HG03457 (cell line): ENCODE results near the gene FTH1.
"Not testable (repeated sequence)": the region's sequence is repeated elsewhere in the genome, so short reads cannot be mapped to it uniquely, and the experiment has no call there.

Experiments
- ATAC-seq: cut with Tn5 transposase; IDR thresholded peaks from one replicate; pipeline ENCODE4 v1.9.1; 2021; ENCODE audit warnings: moderate number of reproducible peaks; ENCODE audit not compliant: unreplicated experiment

The FTH1 gene

DNA sequence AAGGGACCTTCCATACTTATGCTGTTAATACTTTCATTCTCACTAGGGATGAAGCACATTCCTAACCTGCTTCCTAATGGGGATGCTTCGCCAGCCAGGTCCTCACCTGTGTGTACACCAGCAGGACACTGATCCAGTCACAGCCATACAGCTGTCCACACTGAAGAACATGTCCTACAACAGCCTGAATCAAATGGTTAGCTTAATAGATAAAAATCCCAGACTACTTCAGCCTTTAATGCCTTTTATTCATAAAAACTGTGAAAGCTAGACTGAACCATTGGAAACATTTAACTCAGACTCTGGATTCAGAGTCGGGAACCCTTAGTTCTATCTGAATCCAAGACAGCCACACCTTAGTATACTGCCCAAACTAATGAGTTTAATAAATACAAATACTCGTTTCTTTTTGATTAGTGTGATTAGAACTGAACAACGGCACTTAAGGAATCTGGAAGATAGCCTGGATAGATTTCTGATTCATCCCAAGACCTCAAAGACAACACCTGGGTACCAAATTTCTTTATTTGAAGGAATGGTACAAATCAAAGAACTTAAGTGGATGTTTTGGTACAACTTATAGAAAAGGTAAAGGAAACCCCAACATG, 3.3 kb downstream of the FTH1 start:
- no peak for ATAC-seq

DNA sequence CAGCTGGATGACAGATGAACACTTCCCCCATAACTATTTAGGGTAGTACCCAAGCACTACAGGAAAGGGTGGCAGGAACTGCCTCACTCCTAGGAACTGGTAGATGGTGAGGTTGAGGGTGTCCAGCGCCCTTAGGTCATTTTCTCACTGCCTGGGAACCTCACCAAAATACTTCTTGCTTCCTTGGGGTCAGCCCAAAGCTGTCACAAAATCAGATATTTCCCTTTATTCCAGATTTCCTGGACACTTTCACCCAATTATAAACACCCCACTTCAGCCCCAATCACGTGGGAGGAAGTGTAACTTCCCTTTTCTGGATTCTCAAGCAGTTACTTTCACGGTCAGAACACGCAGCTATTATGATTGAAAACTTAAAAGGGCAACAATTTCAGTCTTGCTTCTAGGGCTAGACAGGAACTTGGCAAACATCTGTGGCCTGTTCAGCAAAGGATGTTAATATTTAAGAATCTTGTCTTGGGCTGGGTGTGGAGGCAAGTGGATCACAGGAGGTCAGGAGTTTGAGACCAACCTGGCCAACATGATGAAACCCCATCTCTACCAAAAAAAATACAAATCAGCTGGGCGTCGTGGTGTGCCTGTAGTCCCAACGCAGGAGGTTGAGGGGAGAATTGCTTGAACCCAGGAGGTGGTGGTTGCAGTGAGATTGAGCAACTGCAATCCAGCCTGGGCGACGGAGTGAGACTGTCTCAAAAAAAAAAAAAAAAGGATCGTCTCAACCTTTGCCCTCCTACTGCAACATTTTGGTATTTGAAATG, 4.0 kb downstream of the FTH1 start:
- no peak for ATAC-seq

DNA sequence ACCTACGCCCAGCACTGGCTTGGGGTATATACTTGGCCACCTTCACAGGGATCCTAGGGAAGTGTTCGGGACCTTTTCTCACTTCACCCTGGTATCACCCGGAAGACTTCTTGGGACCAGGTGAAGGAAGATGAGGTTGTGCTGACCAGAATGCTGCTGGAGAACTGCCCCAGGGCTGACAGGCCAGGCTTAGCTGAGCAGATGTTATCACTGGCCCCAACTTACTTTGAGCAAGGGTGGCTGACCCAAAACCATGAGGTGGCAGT, 4.5 kb downstream of the FTH1 start:
- no peak for ATAC-seq

GRCh38 chr11:61962213-61963015, 5.0 kb downstream of the FTH1 start:
- no peak for ATAC-seq

GRCh38 chr11:61961570-61962212, 5.7 kb downstream of the FTH1 start:
- no peak for ATAC-seq

- no peak for ATAC-seq
Observed at GRCh38 chr11:61960532-61960931, 6.9 kb downstream of the FTH1 start.

- no peak for ATAC-seq
Observed at GRCh38 chr11:61959678-61960077, 7.8 kb downstream of the FTH1 start.

DNA sequence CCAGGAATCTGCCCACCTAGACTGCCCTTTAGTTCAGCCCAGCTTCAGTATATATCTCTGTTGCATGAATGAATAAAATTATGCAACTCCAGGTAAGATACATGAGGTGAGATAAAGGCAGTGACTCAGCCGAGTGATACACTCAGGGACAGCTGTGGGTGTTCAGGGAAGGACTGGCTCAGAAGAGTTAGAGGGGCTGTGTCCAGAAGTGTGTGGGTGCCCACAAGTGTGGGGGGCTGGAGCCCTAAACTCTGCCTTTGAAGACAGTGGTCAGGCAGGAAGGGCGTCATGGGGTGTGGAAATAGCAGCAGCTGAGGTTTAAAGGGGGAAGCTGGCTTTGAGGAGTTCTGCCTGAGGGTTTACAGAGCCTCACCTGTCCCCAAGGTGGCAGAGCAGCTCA, 8.3 kb downstream of the FTH1 start:
- no peak for ATAC-seq

- ATAC-seq: no peak
Observed at GRCh38 chr11:61958590-61958989, 8.8 kb downstream of the FTH1 start.

- ATAC-seq: no peak
Observed at GRCh38 chr11:61957021-61957770, 10.2 kb downstream of the FTH1 start.

GRCh38 chr11:61956191-61957020, 11.0 kb downstream of the FTH1 start:
- no peak for ATAC-seq

GRCh38 chr11:61955422-61956135, 11.9 kb downstream of the FTH1 start:
- ATAC-seq: no peak

GRCh38 chr11:61954851-61955421, 12.5 kb downstream of the FTH1 start:
- ATAC-seq: no peak

DNA sequence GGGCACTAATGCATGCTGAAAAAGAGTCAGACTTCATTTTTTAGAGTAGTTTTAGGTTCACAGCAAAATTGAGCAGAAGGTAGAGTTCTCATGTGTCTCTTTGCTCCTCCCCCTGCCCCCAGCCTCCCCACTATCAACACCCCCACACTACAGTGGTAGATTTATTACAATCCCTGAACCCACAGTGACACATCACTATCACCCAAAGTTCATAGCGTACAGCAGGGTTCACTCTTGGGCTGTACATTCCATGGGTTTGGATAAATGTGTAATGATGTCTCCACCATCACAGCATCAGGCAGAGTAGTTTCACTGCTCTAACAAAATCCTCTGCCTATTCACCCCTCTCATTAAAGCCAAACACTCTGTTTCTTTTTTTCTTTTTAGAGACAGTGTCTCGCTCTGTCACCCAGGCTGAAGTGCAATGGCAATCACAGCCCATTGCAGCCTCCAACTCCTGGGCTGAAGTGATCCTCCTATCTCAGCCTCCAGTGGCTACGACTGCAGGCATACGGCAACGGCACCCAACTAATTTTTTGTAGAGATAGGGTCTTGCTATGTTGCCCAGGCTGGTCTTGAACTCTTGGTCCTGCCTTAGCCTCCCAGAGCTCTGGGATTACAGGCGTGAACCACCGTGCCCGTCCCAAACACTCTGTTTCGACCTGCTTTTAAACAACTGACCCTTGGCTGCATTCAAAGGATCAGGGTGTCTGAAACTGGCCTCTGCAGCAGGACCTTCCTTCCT, 13.2 kb downstream of the FTH1 start:
- no peak for ATAC-seq

DNA sequence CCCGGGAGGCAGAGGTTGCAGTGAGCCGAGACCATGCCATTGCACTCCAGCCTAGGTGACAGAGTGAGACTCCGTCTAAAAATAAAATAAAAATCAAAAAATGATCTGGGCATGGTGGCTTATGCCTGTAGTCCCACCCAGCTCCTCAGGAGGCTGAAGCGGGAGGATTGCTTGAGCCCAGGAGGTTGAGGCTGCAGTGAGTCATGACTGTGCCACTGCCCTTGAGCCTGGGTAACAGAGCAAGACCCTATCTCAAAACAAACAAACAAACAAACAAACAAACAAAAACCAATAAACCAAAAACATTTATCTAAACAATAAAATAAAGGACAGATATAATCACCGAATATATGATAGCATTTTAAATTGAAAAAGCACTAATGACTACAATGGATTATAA, 13.8 kb downstream of the FTH1 start:
- not testable (repeated sequence) for ATAC-seq

DNA sequence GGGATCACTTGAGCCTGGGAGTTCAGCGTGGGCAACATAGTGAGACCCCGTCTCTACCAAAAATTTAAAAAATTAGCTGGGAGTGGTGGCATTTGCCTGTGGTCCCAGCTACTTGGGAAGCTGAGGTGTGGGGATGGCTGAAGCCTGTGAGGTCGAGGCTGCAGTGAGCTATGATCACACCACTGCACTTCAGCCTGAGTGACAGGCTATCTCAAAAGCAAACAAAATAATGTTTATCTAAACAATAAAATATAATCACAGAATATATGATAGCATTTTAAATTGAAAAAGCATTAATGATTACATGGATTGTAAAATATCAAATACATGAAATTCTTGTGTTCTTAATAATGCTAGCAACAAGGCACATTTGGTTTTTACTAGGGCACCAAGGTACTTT, 14.6 kb downstream of the FTH1 start:
- no peak for ATAC-seq

- ATAC-seq: no peak
Observed at GRCh38 chr11:61951484-61952135, 15.8 kb downstream of the FTH1 start.

DNA sequence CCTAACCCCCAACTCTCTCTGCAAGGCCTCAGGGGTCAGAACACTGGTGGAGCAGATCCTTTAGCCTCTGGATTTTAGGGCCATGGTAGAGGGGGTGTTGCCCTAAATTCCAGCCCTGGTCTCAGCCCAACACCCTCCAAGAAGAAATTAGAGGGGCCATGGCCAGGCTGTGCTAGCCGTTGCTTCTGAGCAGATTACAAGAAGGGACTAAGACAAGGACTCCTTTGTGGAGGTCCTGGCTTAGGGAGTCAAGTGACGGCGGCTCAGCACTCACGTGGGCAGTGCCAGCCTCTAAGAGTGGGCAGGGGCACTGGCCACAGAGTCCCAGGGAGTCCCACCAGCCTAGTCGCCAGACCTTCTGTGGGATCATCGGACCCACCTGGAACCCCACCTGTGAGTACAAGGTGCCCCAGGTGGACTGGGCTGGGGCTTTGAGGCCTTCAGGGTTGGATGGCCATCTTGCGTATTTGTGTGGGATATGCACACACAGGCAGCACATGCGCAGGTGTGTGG, 17.3 kb downstream of the FTH1 start, which contains the start of gene BEST1:
Gene BEST1 (plus strand): TSS at position 317 of the 513 bp plus-strand sequence. CDS start 1,456 bp downstream, outside the sequence.
- ATAC-seq: no peak
